Natural killer cell (primary cell): ENCODE measurements around the gene ALDH1L1. TPM values are rescaled to one million over a fixed set of nuclear protein-coding genes. Genes with fewer than 3 reads are reported as not detected.

Experiments
- ATAC-seq, 3 donors: fragments of 150-1000 bp in 2 of 3; fragments of 200-7000 bp in 1 of 3; cut with Tn5 transposase; 1 replicate in 1 of 3; 2 replicates in 2 of 3; pipeline ENCODE4 v1.10.0; 2021; ENCODE audit warnings: mild to moderate bottlenecking in 2 of 3, moderate library complexity in 2 of 3
- DNase-seq, 2 donors: peaks; one replicate each; pipeline versions ENCODE4 v3.0.0 to v3.0.0-alpha.2; 2013 to 2021; ENCODE audit warnings: mixed read lengths in 1 of 2
- H3K27ac ChIP-seq: one replicate; pipeline ENCODE4 v1.5.1; 2013; ENCODE audit warnings: mild to moderate bottlenecking, low read length
- H3K27me3 ChIP-seq: one replicate; pipeline ENCODE4 v1.6.1; 2013; ENCODE audit warnings: low read length; ENCODE audit not compliant: control insufficient read depth, insufficient read depth
- H3K36me3 ChIP-seq: one replicate; pipeline ENCODE4 v1.6.1; 2013; ENCODE audit warnings: low read length; ENCODE audit not compliant: control insufficient read depth, insufficient read depth
- H3K4me1 ChIP-seq: one replicate; pipeline ENCODE4 v1.6.1; 2013; ENCODE audit warnings: low read length; ENCODE audit not compliant: control insufficient read depth, insufficient read depth
- H3K4me3 ChIP-seq: one replicate; pipeline ENCODE4 v1.5.1; 2013; ENCODE audit warnings: low read length
- H3K9me3 ChIP-seq: one replicate; pipeline ENCODE4 v1.6.1; 2013; ENCODE audit warnings: low read length; ENCODE audit not compliant: control insufficient read depth, insufficient read depth
- H3K27ac Mint-ChIP-seq, 2 donors: one replicate each; pipeline ENCODE4 v1.8.0; 2022; ENCODE audit warnings: mild to moderate bottlenecking in 2 of 2, mixed read lengths in 2 of 2, moderate library complexity in 1 of 2
- H3K27me3 Mint-ChIP-seq, 2 donors: one replicate each; pipeline ENCODE4 v1.8.0; 2022; ENCODE audit warnings: low read depth in 2 of 2, mixed read lengths in 2 of 2
- H3K36me3 Mint-ChIP-seq: one replicate; pipeline ENCODE4 v1.8.0; 2022; ENCODE audit warnings: mixed read lengths
- H3K4me1 Mint-ChIP-seq, 2 donors: one replicate each; pipeline ENCODE4 v1.8.0; 2022; ENCODE audit warnings: mixed read lengths in 2 of 2
- H3K4me3 Mint-ChIP-seq: one replicate; pipeline ENCODE4 v1.8.0; 2022; ENCODE audit warnings: mild to moderate bottlenecking, moderate library complexity, mixed read lengths
- H3K9me3 Mint-ChIP-seq, 2 donors: one replicate each; pipeline ENCODE4 v1.8.0; 2022; ENCODE audit warnings: mixed read lengths in 2 of 2
- CTCF ChIP-seq: fragments of 200-600 bp; IDR thresholded peaks from one replicate; pipeline ENCODE4 v1.8.0; 2022; ENCODE audit warnings: antibody characterized with exemption
- WGBS: methylation state at CpG from one replicate; pipeline ENCODE4 v1.1.7; 2013; ENCODE audit warnings: missing lambda C conversion rate; ENCODE audit not compliant: insufficient coverage; 5-methylcytosine and 5-hydroxymethylcytosine counted together
- intact Hi-C: fragments of 100-400 bp; cut with micrococcal nuclease; formaldehyde crosslinking; loops from one replicate; pipeline ENCODE4 v1.14.2; 2022
- total RNA-seq, 4 donors: library from RNA; stranded (reverse); fragments of 120-200 nt in 1 of 4; gene quantifications; one replicate each; pipeline versions ENCODE4 v1.2.3 to v1.2.4, GENCODE V29; 2013 to 2022

ALDH1L1 gene
- total RNA-seq, 3 donors from 2014 or later (not counting 1 experiment from before 2014, with no cell fraction given), result not detected

GRCh38 chr3:126208182-126208581, 27.8 kb upstream of the ALDH1L1 start:
- Histone ChIP-seq H3K27me3 (peaks cover 3% of the 10 kb centered on the region), H3K36me3 (no peaks in the 10 kb centered on the region), H3K4me3 (no peak overlapping the region), H3K4me1 (peaks cover 3% of the 10 kb centered on the region), H3K9me3 (no peaks in the 10 kb centered on the region), H3K27ac (no peak overlapping the region)
- no peak for TF ChIP-seq CTCF
- Mint-ChIP-seq H3K27ac (no peak overlapping the region), H3K4me1 (peaks cover 0 to 5% of the 10 kb centered on the region in 2 donors), H3K4me3 (no peak overlapping the region), H3K27me3 (peaks cover 33 to 38% of the 10 kb centered on the region in 2 donors), H3K36me3 (no peaks in the 10 kb centered on the region), H3K9me3 (no peaks in the 10 kb centered on the region)
- ATAC-seq, result no peak
- intact Hi-C loops, result no loop called here
- no peak for DNase-seq
- 67% methylated on average over 2 of the region's 2 CpGs for WGBS

- intact Hi-C loops, result no loop called here
- H3K36me3 Mint-ChIP-seq, result no peaks in the 10 kb centered on the region
- H3K27ac Mint-ChIP-seq, result no peak overlapping the region
- Histone ChIP-seq H3K4me3 (no peak overlapping the region), H3K27ac (no peak overlapping the region), H3K27me3 (peaks cover 3% of the 10 kb centered on the region), H3K4me1 (no peaks in the 10 kb centered on the region), H3K36me3 (no peaks in the 10 kb centered on the region), H3K9me3 (no peaks in the 10 kb centered on the region)
- no peak for TF ChIP-seq CTCF
- no peak overlapping the region for H3K4me3 Mint-ChIP-seq
- no peaks in the 10 kb centered on the region for H3K4me1 Mint-ChIP-seq
- WGBS, result 95% methylated on average over 5 of the region's 5 CpGs
- no peak for ATAC-seq
- no peak for DNase-seq
- H3K9me3 Mint-ChIP-seq, result no peaks in the 10 kb centered on the region
- peaks cover 28 to 38% of the 10 kb centered on the region in 2 donors for H3K27me3 Mint-ChIP-seq
These were observed 26.8 kb upstream of the ALDH1L1 start for GRCh38 chr3:126207166-126207565.

GRCh38 chr3:126205717-126206655, 25.6 kb upstream of the ALDH1L1 start:
- Histone ChIP-seq H3K9me3 (no peaks in the 10 kb centered on the region), H3K36me3 (no peaks in the 10 kb centered on the region), H3K4me3 (no peak overlapping the region), H3K4me1 (no peaks in the 10 kb centered on the region), H3K27me3 (no peaks in the 10 kb centered on the region), H3K27ac (no peak overlapping the region)
- no peak for DNase-seq
- H3K27ac Mint-ChIP-seq, result no peak overlapping the region
- no peak for ATAC-seq
- H3K9me3 Mint-ChIP-seq, result no peaks in the 10 kb centered on the region
- no peaks in the 10 kb centered on the region for H3K4me1 Mint-ChIP-seq
- intact Hi-C loops, result no loop called here
- TF ChIP-seq CTCF, result no peak
- WGBS, result 67% methylated on average over 2 of the region's 3 CpGs
- H3K4me3 Mint-ChIP-seq, result no peak overlapping the region
- H3K36me3 Mint-ChIP-seq, result no peaks in the 10 kb centered on the region
- peaks cover 18 to 32% of the 10 kb centered on the region in 2 donors for H3K27me3 Mint-ChIP-seq
